GM12875 (cell line): ENCODE measurements around the gene OR8D4.
"Not testable (repeated sequence)": the region's sequence is repeated elsewhere in the genome, so short reads cannot be mapped to it uniquely, and the experiment has no call there.

Experiments
- H3K4me3 ChIP-seq: one replicate; pipeline ENCODE4 v1.5.1; 2011; ENCODE audit warnings: low read depth, low read length, control low read depth
- TF ChIP-seq, protein P1 (sequence below): IDR thresholded peaks from 2 replicates; pipeline ENCODE4 v1.5.1; 2011; ENCODE audit warnings: low read depth, mild to moderate bottlenecking, control low read depth, inconsistent platforms, low read length, moderate library complexity, borderline replicate concordance; ENCODE audit not compliant: insufficient read depth

Gene OR8D4

DNA sequence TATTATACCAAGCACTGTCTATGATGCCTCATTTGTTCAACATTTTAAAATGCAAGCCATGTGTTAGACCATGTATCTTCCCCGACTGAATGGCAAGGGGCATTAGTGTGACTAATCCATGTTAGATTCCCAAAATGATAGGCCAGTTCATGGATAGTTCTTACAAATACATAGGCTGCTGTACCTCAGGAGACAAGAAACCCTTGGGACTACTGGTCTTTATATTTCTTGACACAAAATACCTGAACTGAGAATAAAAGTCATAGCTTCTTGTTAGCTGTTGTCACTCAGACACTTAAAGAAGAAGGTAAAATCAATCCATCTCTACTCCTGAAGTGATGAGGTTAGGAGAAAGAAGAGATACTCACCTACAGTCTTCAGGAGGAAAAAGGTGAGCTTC lies at the start of gene OR8D4:
Gene OR8D4, plus strand, starts transcription at position 301 of the 400 bp plus-strand sequence. CDS start 4,265 bp downstream, outside the sequence.
- H3K4me3 ChIP-seq = no peak within 1 kb of the TSS
- TF ChIP-seq, protein P1, sequence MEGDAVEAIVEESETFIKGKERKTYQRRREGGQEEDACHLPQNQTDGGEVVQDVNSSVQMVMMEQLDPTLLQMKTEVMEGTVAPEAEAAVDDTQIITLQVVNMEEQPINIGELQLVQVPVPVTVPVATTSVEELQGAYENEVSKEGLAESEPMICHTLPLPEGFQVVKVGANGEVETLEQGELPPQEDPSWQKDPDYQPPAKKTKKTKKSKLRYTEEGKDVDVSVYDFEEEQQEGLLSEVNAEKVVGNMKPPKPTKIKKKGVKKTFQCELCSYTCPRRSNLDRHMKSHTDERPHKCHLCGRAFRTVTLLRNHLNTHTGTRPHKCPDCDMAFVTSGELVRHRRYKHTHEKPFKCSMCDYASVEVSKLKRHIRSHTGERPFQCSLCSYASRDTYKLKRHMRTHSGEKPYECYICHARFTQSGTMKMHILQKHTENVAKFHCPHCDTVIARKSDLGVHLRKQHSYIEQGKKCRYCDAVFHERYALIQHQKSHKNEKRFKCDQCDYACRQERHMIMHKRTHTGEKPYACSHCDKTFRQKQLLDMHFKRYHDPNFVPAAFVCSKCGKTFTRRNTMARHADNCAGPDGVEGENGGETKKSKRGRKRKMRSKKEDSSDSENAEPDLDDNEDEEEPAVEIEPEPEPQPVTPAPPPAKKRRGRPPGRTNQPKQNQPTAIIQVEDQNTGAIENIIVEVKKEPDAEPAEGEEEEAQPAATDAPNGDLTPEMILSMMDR = no peak

DNA sequence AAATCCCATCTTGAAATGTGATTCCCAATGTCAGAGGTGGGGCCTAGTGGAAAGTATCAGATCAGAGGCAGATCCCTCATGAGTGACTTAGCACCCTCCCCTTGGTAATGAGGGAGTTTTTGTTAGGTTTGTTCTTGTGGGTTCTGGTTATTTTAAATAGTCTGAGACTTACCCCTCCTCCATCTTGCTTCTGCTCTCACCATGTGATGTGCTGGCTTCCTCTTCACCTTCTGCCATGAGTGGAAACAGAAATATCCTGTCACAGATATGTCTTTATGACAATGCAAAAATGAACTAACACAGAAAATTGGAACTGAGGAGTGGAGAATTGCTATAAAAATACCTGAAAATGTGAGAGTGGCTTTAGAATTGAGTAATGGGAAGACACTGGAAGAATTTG lies 49.6 kb upstream of the OR8D4 start:
- H3K4me3 ChIP-seq = no peak overlapping the region
- TF ChIP-seq, protein P1 = no peak

DNA sequence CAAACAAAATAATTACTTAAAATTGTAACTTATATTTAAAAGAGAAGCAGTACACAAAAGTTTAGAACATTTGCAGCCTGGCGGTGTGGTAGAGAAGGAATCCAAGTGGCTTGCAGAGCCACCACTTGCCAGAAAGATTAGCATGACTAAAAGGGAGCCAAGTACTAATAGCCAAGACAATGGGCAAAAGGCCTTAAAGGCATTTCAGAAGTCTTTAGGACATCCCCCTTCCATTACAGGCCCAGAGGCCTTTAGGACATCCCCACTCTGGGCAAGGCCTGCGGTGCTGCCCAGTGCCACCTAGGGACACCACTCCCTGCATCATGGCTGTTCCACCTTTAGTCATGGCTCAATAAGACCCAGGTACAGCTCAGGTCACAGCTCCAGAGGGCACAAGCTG lies 48.9 kb upstream of the OR8D4 start:
- no peak overlapping the region for H3K4me3 ChIP-seq
- TF ChIP-seq, protein P1 = no peak

DNA sequence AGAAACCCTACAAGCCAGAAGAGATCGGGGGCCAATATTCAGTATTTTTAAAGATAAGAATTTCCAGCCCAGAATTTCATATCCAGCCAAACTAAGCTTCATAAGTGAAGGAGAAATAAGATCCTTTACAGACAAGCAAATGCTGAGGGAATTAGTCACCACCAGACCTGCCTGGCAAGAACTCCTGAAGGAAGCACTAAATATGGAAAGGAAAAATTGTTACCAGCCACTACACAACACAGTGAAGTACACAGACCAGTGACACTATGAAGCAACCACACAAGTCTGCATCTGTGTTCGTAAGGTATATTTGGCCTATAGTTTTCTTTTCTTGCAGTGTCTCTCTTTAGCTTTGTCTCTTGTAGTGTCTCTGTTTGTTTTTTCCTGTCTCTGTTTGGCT lies 45.5 kb upstream of the OR8D4 start:
- no peak overlapping the region for H3K4me3 ChIP-seq
- TF ChIP-seq, protein P1 = no peak

DNA sequence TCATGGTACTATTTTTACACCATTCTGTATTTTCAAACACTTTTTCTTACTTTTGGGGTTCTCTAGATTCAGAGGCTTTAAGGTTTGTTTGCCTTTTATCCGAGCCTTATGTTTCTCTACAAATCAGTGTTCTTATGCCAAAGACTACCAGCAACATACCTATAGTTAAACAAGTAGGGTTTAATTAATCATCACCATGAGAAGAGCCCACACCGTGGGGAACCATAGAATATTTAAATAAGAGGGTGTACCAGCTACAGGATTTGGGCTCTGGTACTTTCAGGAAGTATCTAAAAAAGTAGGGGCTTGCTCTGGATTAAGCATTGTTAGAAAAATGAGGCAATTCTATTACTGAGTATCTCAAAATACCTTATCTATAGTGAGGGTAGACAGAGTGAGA lies 42.2 kb upstream of the OR8D4 start:
- no peak overlapping the region for H3K4me3 ChIP-seq
- TF ChIP-seq, protein P1 = no peak

DNA sequence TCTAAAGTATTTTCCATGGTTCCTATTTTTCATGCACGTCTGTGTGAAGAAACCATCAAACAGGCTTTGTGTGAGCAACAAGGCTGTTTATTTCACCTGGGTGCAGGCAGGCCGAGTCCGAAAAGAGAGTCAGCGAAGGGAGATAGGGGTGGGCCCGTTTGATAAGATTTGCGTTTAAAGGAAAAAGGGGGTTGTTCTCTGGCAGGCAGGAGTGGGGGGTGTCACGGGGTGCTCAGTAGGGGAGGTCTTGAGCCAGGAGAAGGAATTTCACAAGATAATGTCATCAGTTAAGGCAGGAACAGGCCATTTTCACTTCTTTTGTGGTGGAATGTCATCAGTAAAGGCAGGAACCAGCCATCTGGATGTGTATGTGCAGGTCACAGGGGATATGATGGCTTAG lies 36.7 kb upstream of the OR8D4 start:
- H3K4me3 ChIP-seq = not testable (repeated sequence)

DNA sequence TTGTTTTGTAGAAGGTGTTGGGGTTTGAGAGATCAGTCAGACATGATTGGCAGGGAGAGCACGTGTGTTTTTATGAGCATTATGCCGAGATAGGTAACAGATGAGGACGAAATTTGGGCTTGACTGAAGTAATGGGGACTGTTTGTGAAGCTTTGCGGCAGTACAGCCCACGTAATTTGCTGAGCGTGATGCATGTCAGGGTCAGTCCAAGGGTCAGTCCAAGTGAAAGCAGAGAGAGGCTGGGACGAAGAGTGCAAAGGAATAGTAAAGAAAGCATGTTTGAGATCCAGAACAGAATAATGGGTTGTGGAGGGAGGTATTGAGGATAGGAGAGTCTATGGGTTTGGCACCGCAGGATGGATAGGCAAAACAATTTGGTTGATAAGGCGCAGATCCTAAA lies 34.2 kb upstream of the OR8D4 start:
- not testable (repeated sequence) for H3K4me3 ChIP-seq

DNA sequence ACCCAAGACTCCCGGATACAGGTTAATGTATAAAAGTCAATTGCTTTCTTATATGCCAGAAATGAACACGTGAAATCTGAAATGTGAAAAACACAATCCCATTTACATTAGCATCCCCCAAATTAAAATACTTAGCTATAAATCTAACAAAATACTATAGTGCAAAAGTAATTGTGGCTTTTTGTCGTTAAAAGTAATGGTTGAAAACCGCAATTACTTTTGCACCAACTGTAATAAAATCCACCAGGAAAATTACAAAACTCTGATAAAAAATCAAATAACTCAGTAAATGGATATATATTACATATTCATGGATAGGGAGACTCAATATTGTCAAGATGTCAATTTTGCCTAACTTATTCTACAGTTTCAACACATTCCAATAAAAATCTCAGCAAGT lies 21.1 kb upstream of the OR8D4 start:
- H3K4me3 ChIP-seq = no peak overlapping the region
- TF ChIP-seq, protein P1 = no peak

DNA sequence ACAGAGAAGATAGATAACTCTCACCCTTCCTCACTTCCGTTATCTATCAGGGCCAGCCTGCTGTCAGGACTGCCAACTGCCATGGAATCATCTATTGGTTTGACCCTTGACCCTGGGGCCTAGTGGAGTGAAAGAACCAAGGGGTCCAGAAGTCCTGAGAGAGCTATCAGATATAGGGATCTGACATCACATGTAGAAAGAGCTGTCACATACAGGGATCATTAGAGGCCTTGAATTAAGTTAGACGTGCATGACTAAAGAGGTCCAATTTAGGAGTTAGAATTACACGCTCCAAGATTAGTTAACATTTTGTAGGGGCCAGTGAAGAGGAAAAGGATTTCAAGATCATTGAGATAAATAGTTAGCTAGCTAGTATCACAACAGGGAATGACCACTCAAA lies 16.4 kb upstream of the OR8D4 start, which contains the start of gene TMEM225:
Gene TMEM225, minus strand, starts transcription at position 101 of the 400 bp plus-strand sequence. CDS start 245 bp downstream, outside the sequence.
- H3K4me3 ChIP-seq = no peak within 1 kb of the TSS
- TF ChIP-seq, protein P1 = no peak
